HFFc6 (cell line): ENCODE data around the gene RPS18. TPM values are rescaled to one million over a fixed set of nuclear protein-coding genes. Genes with fewer than 3 reads are reported as not detected.

Source experiments
- DNase-seq: peaks from one replicate; pipeline ENCODE4 v3.0.0-alpha.2; 2018
- H3K27ac Mint-ChIP-seq: 2 replicates; pipeline ENCODE4 v1.8.0; 2020; ENCODE audit warnings: mild to moderate bottlenecking, mixed read lengths
- H3K27me3 Mint-ChIP-seq: 2 replicates; pipeline ENCODE4 v1.8.0; 2021; ENCODE audit warnings: mild to moderate bottlenecking, moderate library complexity, mixed read lengths; ENCODE audit not compliant: insufficient read depth
- H3K36me3 Mint-ChIP-seq: 2 replicates; pipeline ENCODE4 v1.8.0; 2021; ENCODE audit warnings: low read depth, mixed read lengths
- H3K4me1 Mint-ChIP-seq: 2 replicates; pipeline ENCODE4 v1.8.0; 2020; ENCODE audit warnings: low read depth, mixed read lengths
- H3K4me3 Mint-ChIP-seq: 2 replicates; pipeline ENCODE4 v1.8.0; 2020; ENCODE audit warnings: mild to moderate bottlenecking, moderate library complexity, mixed read lengths
- H3K9me3 Mint-ChIP-seq: 2 replicates; pipeline ENCODE4 v1.8.0; 2020; ENCODE audit warnings: mild to moderate bottlenecking, mixed read lengths
- total RNA-seq, 6 experiments: library from RNA; stranded (reverse); fragmentation: NEBNext Ultra II Directional; extraction: Animal tissue kit (Norgen Biotek cat#: 25700); gene quantifications; 2 replicates in 1 of 6; 3 replicates in 5 of 6; pipeline ENCODE4 v1.2.3, GENCODE V29; 2021
- TF ChIP-seq, protein P1 (sequence below): fragments of 200-600 bp; sonication (generic); IDR thresholded peaks from 2 replicates; pipeline ENCODE4 v1.5.0; 2021; ENCODE audit warnings: antibody characterized with exemption, mild to moderate bottlenecking

Gene RPS18
- total RNA-seq, 6 experiments from 2014 or later = 1,449 to 2,347 (median 1,965) TPM

DNA sequence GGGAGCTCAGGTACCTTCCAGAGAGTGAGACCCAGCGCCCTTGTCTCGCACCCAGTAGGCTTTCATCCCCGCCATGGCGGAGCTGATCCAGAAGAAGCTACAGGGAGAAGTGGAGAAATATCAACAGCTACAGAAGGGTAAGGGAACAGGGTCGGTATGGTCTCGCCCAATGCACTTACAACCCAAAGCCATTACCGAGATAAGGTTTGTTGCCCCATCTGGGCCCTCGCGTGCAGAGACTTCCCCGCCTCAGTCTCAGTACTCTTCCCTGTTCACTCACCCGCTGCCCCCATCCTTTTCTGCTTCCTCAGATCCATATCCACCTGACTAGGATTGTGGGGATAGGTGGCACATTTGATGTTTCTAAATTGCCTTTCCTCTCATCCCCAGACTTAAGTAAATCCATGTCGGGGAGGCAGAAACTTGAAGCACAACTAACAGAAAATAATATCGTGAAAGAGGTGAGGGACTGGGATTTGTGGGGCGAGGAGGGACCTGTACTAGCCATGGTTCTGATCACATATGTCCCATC, 18.0 kb downstream of the RPS18 start:
- peak overlapping the region; percentile 94 for H3K4me3 Mint-ChIP-seq
- TF ChIP-seq, protein P1, sequence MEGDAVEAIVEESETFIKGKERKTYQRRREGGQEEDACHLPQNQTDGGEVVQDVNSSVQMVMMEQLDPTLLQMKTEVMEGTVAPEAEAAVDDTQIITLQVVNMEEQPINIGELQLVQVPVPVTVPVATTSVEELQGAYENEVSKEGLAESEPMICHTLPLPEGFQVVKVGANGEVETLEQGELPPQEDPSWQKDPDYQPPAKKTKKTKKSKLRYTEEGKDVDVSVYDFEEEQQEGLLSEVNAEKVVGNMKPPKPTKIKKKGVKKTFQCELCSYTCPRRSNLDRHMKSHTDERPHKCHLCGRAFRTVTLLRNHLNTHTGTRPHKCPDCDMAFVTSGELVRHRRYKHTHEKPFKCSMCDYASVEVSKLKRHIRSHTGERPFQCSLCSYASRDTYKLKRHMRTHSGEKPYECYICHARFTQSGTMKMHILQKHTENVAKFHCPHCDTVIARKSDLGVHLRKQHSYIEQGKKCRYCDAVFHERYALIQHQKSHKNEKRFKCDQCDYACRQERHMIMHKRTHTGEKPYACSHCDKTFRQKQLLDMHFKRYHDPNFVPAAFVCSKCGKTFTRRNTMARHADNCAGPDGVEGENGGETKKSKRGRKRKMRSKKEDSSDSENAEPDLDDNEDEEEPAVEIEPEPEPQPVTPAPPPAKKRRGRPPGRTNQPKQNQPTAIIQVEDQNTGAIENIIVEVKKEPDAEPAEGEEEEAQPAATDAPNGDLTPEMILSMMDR = no peak
- no peak for DNase-seq
- H3K27me3 Mint-ChIP-seq = no peaks in the 10 kb centered on the region; the same call in 1 of the 2 replicates
- H3K9me3 Mint-ChIP-seq = no peaks in the 10 kb centered on the region
- H3K4me1 Mint-ChIP-seq = peaks cover 42% of the 10 kb centered on the region
- peak overlapping the region; percentile 82 for H3K27ac Mint-ChIP-seq
- peaks cover 46% of the 10 kb centered on the region for H3K36me3 Mint-ChIP-seq

DNA sequence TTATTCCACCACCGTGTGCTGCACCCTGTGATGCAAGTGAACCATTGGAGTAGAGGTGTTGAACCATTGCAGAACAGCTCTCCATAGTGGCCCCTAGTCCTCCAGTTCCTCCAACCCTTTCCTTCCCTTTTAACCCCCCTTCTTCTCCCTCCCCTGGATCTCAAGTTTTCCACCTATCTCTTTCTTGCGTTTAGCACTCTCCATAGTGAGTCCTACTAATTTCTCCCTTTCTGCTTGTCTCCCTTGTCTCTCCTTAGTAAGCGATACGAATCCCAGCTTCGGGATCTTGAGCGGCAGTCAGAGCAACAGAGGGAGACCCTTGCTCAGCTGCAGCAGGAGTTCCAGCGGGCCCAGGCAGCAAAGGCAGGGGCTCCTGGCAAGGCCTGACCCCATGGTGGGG, 18.6 kb downstream of the RPS18 start:
- Mint-ChIP-seq H3K9me3 (no peaks in the 10 kb centered on the region), H3K36me3 (peaks cover 46% of the 10 kb centered on the region), H3K4me1 (peaks cover 42% of the 10 kb centered on the region), H3K27me3 (no peaks in the 10 kb centered on the region; the same call in 1 of the 2 replicates), H3K4me3 (peak overlapping the region; percentile 94), H3K27ac (peak overlapping the region; percentile 82; the same call in 1 of the 2 replicates)
- no peak for DNase-seq
- TF ChIP-seq, protein P1 = no peak

DNA sequence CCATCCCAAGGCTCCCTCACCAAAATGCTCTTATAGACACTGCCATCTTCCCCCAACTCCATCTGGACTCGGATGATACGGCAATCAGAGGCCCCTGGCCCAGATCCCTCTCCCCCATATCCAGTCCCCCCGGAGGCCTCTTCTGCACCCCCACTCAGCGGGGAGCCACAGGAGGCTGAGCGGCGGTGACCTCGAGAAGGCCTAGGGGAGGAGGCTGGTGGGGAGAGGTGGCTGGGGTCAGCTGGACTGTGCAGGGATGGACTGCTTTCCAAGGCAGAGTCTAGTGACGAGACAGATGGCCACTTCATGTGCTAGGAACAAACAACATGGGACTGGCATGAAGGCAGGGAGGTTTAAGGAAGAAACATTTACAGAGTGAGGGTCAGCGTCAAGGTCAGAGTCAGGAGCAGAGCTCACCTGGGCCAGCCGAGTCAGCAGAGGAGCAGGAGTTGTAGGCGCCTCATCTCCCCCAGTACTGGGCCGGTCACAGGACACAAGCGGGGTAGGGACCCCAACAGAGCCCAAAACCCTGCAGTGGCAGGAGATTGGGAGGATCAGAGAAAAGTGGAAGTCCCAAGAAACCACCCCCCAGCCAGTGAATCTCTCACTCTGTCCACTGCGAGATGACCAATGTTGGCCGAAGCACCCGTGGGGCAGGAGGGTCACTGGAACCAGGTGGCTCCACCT, 21.3 kb downstream of the RPS18 start:
- DNase-seq = no peak
- peaks cover 32% of the 10 kb centered on the region for H3K36me3 Mint-ChIP-seq
- H3K27ac Mint-ChIP-seq = peak overlapping the region; percentile 40
- H3K4me3 Mint-ChIP-seq = no peak overlapping the region
- TF ChIP-seq, protein P1 = no peak
- peaks cover 3% of the 10 kb centered on the region for H3K9me3 Mint-ChIP-seq
- H3K4me1 Mint-ChIP-seq = peaks cover 40% of the 10 kb centered on the region
- H3K27me3 Mint-ChIP-seq = peaks cover 3% of the 10 kb centered on the region

DNA sequence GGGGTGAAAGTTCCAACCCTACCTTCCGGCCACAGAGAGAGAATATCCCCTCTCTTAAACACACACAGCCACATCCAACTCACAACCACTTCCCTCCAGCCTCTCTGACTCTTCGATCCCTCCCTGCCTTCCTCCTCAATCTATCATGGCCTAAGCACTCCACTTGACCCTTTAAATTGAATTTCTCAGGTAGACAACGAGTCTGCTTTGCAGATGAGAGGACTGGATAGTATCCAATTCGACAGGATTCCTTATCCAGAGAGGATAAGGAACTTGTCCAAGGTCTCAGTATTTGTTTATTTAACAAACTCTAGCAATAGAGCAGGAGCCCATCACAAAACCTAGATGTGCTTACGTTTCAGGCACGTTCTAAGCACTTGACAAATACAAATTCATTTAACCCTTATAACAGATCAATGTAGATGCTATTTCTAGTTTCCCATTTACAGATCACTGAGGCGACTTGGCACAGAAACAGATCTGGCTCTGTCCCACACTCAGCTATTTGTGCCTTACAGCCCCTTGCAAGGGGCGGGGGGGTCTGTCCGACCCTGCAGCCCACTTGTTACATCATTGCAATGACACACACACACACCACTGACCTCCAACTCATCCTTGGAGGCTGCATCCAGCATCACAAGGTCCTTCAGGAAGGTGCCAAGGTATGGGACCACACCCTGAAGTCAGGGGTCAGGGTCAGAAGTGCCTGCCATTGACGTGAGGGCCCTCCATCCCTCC, 22.4 kb downstream of the RPS18 start:
- TF ChIP-seq, protein P1 = no peak
- Mint-ChIP-seq H3K27me3 (peaks cover 7% of the 10 kb centered on the region), H3K9me3 (peaks cover 4% of the 10 kb centered on the region), H3K4me3 (no peak overlapping the region), H3K4me1 (peaks cover 35% of the 10 kb centered on the region), H3K36me3 (peaks cover 21% of the 10 kb centered on the region), H3K27ac (peak overlapping the region; percentile 4; the same call in 1 of the 2 replicates)
- DNase-seq = no peak

DNA sequence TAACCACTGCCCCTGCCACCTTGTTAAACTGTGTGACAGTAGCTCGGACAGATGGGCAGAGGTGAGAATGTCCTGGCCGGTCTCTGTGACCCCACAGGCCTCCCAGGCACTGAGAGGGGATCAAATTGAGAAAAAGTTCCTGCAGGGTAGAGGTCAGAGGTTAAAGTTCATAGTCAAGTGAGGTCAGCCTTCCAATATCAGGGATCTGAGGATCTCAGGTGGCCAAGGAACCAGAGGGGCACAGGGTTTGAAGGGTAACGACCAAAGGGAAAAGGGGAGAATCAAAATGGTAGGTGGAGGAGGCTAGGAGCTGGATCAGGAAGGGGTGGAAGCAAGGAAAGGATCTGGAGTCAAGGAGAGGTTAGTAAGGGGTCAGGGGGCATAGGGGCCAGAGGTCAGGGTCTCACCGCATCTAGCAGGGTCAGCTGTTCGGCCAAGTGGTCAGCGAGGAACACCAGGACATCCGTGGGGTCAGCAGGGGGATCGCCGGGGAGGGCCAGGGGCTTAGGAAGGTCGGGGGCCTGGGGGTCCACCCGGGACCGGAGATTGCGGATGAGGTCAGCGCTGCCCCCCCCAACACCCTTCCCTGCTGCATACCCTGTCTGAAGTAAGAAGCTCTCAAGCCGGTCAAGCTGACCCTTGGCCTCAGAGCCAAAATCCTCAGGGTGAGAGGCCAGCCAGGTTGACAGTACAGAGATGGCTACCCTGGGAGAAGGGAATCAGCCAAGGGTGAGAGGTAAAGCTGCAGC, 23.9 kb downstream of the RPS18 start:
- H3K4me3 Mint-ChIP-seq = no peak overlapping the region
- H3K9me3 Mint-ChIP-seq = peaks cover 4% of the 10 kb centered on the region

More for the DNA sequence above, 23.9 kb downstream of the RPS18 start:
- Mint-ChIP-seq H3K36me3 (peaks cover 19% of the 10 kb centered on the region; the same call in 1 of the 2 replicates), H3K27me3 (peaks cover 17% of the 10 kb centered on the region), H3K4me1 (peaks cover 33% of the 10 kb centered on the region), H3K27ac (no peak overlapping the region; the same call in 1 of the 2 replicates)
- no peak for DNase-seq
- TF ChIP-seq, protein P1 = no peak
